KBM-7 (cell line): ENCODE measurements around the gene ZDHHC14.
A peak's percentile ranks its signal among the peaks of the same experiment; 100 is the strongest.

Experiments
- DNase-seq: peaks from one replicate; pipeline ENCODE4 v3.0.0-alpha.2; 2015
- in situ Hi-C: fragments of 300-500 bp; cut with MboI; formaldehyde crosslinking; loops from 2 replicates; pipeline ENCODE4 v1.14.3; 2020; ENCODE audit warnings: low sequenced_read_pairs, low pct_unique_long_range_greater_than_20kb, mixed read lengths

The ZDHHC14 gene

GRCh38 chr6:157615951-157616350, 235.0 kb downstream of the ZDHHC14 start:
- in situ Hi-C loops, result no loop called here
- no peak for DNase-seq

DNA sequence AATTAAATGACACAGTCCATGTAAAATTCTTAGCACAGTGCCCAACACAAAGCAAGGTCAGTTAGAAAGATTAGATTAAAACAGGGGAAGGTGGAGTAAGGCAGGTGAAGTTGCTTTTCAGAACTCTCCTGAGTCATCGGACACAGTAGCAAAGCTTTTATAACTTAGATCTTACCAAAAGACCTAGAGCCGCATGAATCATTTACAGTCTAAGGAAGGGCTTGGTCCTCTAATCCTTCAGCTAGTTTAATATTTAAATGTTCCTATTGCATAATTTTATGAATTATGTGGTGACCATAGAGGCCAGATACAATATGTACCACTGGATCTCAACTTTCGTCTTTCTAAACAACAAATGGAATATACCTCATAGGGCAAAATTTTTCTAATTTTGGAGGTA, 240.0 kb downstream of the ZDHHC14 start:
- in situ Hi-C loops, result no loop called here
- no peak for DNase-seq

DNA sequence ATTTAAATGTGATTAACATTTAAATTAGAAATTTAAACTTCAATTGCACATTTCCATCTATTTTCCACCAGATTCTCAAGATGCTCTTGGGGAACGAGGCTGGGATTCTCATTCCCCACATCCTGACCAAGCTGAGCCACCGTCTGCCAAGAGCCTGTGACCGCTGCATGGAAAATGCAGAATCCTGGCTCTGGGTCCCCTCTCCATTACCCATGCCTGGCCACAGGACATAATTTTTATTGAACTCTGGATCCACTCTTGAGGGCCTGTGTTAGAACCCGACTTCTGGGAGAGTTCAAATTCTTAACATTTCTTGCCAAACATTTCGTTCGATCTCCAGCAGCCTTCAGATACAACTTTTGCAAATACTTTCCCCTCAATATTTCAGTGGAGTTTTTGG, 240.4 kb downstream of the ZDHHC14 start:
- in situ Hi-C loops, result no loop called here
- DNase-seq, result no peak

GRCh38 chr6:157622427-157622826, 241.4 kb downstream of the ZDHHC14 start:
- in situ Hi-C loops, result no loop called here
- no peak for DNase-seq

DNA sequence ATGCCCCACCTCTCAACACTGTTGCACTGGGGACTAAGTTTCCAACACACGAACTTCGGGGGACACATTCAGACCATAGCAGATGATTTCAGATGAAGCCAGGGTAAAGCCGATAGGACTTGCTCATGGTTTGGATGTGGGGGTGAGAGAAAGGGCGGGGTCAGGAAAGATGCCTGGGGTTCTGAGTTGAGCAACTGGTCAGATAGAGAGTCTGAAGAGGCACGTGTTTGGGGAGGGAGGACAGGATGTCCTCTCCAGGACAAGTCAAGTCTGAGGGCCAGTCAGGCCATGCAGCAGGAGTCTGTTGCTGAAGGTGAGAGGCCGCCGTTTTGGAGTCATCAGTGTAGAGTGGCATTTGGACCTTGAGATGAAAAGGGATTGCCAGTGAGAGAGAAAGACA, 244.1 kb downstream of the ZDHHC14 start:
- in situ Hi-C loops, result no loop called here
- no peak for DNase-seq

GRCh38 chr6:157625764-157626163, 244.8 kb downstream of the ZDHHC14 start:
- in situ Hi-C loops, result no loop called here
- DNase-seq, result no peak

GRCh38 chr6:157627195-157627966, 246.4 kb downstream of the ZDHHC14 start:
- DNase-seq, result no peak
- in situ Hi-C loops, result no loop called here

- in situ Hi-C loops, result no loop called here
Measured at GRCh38 chr6:157628463-157628862, 247.5 kb downstream of the ZDHHC14 start.

GRCh38 chr6:157629220-157629619, 248.2 kb downstream of the ZDHHC14 start:
- in situ Hi-C loops, result no loop called here
- DNase-seq, result peak; percentile 73

More at GRCh38 chr6:157628463-157628862, 247.5 kb downstream of the ZDHHC14 start:
- DNase-seq, result no peak

DNA sequence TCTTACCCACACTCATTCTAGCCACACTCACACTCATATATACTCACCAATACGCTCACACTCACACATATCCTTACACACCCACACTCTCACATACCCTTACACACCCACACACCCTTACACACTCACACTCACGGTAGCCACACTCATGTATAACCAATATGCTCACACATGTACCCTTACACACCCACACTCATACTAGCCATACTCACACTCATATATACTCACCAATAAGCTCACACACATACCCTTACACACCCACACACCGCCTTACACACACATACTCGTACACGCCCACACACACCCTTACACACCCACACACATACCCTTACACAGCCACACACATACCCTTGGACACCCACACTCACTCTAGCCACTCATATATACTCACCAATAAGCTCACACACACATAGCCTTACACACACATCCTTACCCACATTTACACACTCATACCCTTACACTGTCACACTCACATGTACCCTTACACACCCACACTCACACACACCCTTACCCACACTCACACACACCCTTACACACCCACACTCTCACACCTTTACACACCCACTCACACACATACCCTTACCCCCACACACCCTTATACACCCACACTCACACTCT, 249.6 kb downstream of the ZDHHC14 start:
- in situ Hi-C loops, result no loop called here
- DNase-seq, result no peak

DNA sequence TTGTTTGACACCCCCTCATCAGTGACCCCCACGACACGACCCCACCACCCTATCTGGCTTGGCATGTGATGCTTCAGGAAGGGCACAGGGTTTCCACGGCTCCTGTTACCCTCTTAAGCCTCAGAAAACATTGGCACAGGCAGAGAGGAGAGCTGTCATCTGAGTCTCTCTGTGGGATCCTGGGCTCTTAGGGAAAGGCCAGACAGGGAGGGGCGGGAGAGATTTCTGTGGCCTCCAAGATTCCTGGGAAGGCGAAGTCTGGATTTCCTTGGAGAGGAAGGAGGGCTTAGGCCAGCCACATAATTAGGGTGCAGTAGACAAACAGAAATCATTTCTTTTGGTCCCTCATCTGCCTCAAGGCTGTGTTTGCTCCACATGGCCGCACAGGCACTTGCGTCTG, 250.4 kb downstream of the ZDHHC14 start:
- in situ Hi-C loops, result no loop called here
- DNase-seq, result no peak

DNA sequence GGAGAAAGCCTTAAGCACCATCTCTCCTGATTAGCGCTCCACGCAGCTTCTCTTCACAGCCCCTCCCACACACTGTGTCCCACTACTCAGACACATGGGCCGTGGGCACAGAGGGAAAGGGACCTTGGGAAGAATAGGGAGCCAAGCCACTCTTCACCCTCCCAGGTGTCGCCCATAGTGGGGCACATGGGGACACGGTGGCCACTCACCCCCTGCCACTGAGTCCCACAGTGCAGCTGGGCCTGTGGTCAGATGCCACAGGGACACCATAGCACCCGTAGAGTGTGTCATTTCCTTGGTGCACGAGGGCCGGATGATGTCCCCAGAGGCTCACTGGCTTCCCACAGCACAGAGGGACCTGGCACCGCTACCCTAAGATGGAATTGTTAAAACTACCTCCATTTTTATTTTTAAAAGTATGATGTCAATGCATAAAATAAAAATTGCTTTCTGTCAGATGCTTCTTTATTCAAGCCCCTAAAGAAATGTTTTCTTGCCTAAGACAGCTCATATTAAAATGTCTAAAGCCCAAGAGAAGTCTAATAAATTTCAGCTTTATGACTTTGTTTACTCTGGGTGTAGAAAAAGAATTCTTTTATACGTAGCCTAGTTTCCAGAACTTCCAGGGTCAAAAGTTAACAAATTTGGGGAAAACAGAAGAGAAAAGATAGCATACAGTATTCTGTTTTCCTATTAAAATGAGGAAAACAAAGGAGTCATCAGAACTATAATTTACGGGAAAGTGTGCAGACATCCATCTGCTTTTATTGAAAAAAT, 251.0 kb downstream of the ZDHHC14 start:
- no peak for DNase-seq

DNA sequence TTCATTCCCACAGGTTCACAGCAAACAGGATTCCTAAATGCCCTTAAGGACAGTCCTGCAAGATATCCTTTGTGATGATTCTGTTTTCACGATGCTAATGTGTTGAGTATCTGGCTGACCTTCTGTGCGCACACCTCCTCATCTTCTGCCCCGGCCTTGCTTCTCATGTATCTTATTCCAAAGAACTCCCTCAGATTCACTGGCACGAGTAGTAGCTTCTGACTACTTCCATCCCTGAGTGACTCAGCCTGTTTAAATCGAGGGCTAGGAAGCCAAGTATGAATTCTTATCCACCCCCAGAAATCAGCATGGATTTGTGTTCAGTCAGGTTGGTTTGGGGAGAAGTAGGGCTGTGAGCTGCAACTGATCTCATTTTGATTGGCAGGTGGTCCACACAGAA, 251.8 kb downstream of the ZDHHC14 start:
- in situ Hi-C loops, result no loop called here
- DNase-seq, result no peak

More for the DNA sequence above, 251.0 kb downstream of the ZDHHC14 start:
- in situ Hi-C loops, result no loop called here

- DNase-seq, result no peak
- in situ Hi-C loops, result no loop called here
Measured at GRCh38 chr6:157634546-157634945, 253.6 kb downstream of the ZDHHC14 start.

DNA sequence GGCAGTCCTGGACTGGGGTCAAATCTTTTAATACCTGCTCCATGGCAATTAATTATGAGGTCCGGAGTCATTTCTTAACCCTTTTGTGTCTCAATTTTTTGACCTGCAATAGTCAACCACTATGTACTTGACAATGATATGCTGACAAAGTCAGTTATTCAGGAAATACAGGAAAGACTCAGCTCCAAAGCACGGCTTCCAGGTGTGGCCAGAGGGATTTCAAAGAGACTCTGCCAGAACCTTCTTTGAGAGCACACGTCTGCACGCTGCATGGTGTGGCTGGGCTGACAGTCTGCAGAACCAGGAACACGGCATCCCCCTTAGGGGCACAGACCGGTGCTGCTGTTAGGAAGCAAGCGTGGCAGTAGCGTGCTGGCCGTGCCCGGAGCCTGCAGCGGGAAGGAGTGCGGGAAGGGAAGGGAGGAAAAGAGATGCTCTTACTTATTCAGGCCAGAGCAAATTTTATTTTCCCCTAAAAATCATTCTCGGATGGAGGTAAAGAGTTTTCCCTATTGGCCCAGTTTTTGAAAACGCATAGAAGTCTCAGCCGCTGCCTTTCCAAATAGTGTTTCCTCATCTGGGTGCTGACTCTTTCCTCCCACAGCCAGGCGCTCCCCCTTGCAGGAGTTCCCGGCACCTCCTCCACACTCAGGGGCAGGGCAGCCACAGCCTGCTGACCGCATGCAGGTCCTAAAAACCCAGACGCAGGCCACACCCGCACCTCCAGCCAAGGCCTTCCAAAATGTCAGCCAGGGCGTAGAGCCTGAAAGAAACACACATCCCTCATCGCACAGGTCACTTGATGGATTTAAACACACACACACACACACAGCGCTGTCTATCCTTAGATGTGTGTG, 254.6 kb downstream of the ZDHHC14 start:
- no peak for DNase-seq
- in situ Hi-C loops, result no loop called here

DNA sequence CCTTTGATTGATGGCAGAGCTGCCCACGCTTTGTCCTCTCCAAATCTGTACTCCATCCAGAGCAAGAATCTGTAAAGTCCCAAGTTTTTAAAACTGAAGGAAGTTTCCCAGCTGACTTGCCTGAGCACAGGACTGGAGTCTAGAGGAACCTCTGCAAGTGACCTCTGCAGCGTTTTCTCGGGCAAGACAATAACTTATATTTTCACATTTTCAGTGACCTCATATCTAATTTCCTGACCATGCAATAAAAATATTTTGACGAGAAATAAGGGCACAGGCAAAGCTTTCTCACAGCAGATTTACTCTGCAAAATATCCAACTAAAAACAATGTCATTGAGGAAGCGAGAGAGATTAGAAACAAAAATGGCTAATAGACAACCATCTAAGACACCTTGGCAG, 256.5 kb downstream of the ZDHHC14 start:
- DNase-seq, result no peak
- in situ Hi-C loops, result no loop called here

- DNase-seq, result no peak
- in situ Hi-C loops, result no loop called here
Measured at GRCh38 chr6:157637941-157638662, 257.1 kb downstream of the ZDHHC14 start.

DNA sequence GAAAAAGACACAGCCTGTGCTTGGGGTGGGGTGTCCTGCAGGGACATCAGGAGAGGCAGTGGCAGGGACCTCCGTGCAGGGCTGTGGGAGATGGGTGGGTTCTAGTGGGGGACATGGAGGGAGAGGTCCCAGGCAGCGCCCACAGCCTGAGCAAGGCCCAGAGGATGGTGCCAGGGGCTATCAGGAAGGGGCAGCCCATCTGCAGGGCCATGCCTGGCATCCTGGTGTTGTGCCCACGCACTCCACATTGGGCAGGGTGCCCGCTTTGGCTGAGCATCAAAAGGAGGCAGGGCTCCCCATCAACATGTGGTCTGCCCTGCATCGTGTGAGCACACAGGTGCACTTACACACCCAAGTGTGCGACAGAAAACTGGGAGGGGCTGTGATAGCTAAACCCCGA, 257.8 kb downstream of the ZDHHC14 start:
- no peak for DNase-seq
- in situ Hi-C loops, result no loop called here
